ENCODE data around the gene MRTFB.

Gene MRTFB

GRCh38 chr16:14307527-14308367, 236.6 kb downstream of the MRTFB start:
- DNase-seq (ENCODE audit: low read depth in 2 of 2): no peak

- no peak for DNase-seq (ENCODE audit: low read depth in 2 of 2)
Observed at GRCh38 chr16:14308368-14308723, 237.2 kb downstream of the MRTFB start.

- no peak for DNase-seq (ENCODE audit: low read depth in 2 of 2)
Observed at GRCh38 chr16:14309001-14309886, 238.1 kb downstream of the MRTFB start.

- no peak for DNase-seq (ENCODE audit: low read depth in 2 of 2)
Observed at GRCh38 chr16:14309906-14310305, 238.8 kb downstream of the MRTFB start.

- DNase-seq (ENCODE audit: low read depth in 2 of 2): no peak
Observed at GRCh38 chr16:14310519-14310991, 239.4 kb downstream of the MRTFB start.

GRCh38 chr16:14314116-14314515, 243.0 kb downstream of the MRTFB start:
- DNase-seq (ENCODE audit: low read depth in 2 of 2): no peak

GRCh38 chr16:14315683-14316320, 244.7 kb downstream of the MRTFB start:
- no peak for DNase-seq (ENCODE audit: low read depth in 2 of 2)
